ENCODE results near the gene SF3B2.
"Not testable (repeated sequence)": the region's sequence is repeated elsewhere in the genome, so short reads cannot be mapped to it uniquely, and the experiment has no call there.

Gene SF3B2

GRCh38 chr11:66078949-66079348 is 26.8 kb downstream of the SF3B2 start:
- not testable (repeated sequence) for H3K4me1 ChIP-seq (ENCODE audit: insufficient read depth, low read length); H3K9ac ChIP-seq (ENCODE audit: low read depth, low read length); H3K36me3 ChIP-seq (ENCODE audit: insufficient read depth, low read length); H3K9me3 ChIP-seq (ENCODE audit: insufficient read depth, low read depth, low read length); H3K4me3 ChIP-seq (ENCODE audit: low read length); H3K27ac ChIP-seq (ENCODE audit: low read depth, low read length); H3K27me3 ChIP-seq (ENCODE audit: insufficient read depth, low read length)
- WGBS = 97% methylated on average over 7 of the region's 7 CpGs

- Histone ChIP-seq H3K9me3 (ENCODE audit: insufficient read depth, low read depth, low read length) (no peaks in the 10 kb centered on the region), H3K27ac (ENCODE audit: low read depth, low read length) (no peak overlapping the region), H3K36me3 (ENCODE audit: insufficient read depth, low read length) (no peaks in the 10 kb centered on the region), H3K4me1 (ENCODE audit: insufficient read depth, low read length) (no peaks in the 10 kb centered on the region; the same call in 1 of the 2 replicates), H3K27me3 (ENCODE audit: insufficient read depth, low read length) (no peaks in the 10 kb centered on the region), H3K4me3 (ENCODE audit: low read length) (no peak overlapping the region), H3K9ac (ENCODE audit: low read depth, low read length) (no peak overlapping the region)
- WGBS = 91% methylated on average over 7 of the region's 9 CpGs
These were observed 28.1 kb downstream of the SF3B2 start for GRCh38 chr11:66080055-66080817.

DNA sequence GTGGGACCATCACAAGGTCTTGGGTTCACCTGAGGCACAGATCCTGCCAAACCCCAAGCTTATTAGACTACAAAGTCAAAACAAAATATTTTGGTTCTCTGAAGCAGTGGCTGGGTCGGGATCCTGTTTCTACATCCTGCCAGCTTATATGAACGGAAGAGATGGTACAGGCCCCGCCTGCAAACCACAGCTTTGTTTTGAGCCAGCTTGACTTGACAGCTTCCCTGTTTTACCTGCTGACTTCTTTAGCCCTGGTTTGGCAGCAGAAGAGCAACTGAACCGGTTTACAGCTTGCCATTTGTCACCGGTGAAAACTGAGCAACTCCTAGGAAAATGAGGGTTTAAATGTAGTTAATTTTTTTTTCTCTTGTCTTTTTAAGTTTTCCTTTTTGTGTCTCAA is 29.3 kb downstream of the SF3B2 start:
- Histone ChIP-seq H3K9me3 (ENCODE audit: insufficient read depth, low read depth, low read length) (no peaks in the 10 kb centered on the region), H3K9ac (ENCODE audit: low read depth, low read length) (no peak overlapping the region), H3K36me3 (ENCODE audit: insufficient read depth, low read length) (no peaks in the 10 kb centered on the region), H3K27ac (ENCODE audit: low read depth, low read length) (no peak overlapping the region), H3K27me3 (ENCODE audit: insufficient read depth, low read length) (no peaks in the 10 kb centered on the region), H3K4me3 (ENCODE audit: low read length) (no peak overlapping the region), H3K4me1 (ENCODE audit: insufficient read depth, low read length) (no peaks in the 10 kb centered on the region; the same call in 1 of the 2 replicates)
- 91% methylated on average over 5 of the region's 5 CpGs for WGBS

- H3K9ac ChIP-seq (ENCODE audit: low read depth, low read length) = no peak overlapping the region
- no peaks in the 10 kb centered on the region; the same call in 1 of the 2 replicates for H3K4me1 ChIP-seq (ENCODE audit: insufficient read depth, low read length)
- 96% methylated on average over 2 of the region's 4 CpGs for WGBS
- H3K27ac ChIP-seq (ENCODE audit: low read depth, low read length) = no peak overlapping the region
- no peaks in the 10 kb centered on the region for H3K9me3 ChIP-seq (ENCODE audit: insufficient read depth, low read depth, low read length)
- H3K36me3 ChIP-seq (ENCODE audit: insufficient read depth, low read length) = no peaks in the 10 kb centered on the region
- H3K4me3 ChIP-seq (ENCODE audit: low read length) = no peak overlapping the region
- no peaks in the 10 kb centered on the region for H3K27me3 ChIP-seq (ENCODE audit: insufficient read depth, low read length)
These were observed 31.0 kb downstream of the SF3B2 start for GRCh38 chr11:66082946-66083698.

DNA sequence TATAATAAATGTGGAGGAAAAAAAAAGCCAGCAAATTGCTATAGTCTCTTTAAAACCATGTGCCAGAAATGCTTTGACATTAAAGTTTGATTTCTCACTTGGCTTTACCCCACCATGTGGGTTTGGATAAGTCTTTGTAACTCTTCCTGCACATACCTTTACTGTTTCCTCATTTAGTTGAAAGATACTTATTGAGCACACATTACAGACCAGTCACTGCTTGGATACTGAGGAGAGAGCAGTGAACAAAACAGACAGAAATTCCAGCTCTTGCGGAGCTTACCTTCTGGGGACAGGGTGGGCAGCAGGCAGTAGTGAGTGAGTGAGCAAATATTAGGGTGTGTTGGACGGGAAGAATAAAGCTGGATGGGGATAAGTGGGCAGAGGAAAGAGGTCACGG is 31.6 kb downstream of the SF3B2 start:
- no peaks in the 10 kb centered on the region for H3K27me3 ChIP-seq (ENCODE audit: insufficient read depth, low read length)
- no peak overlapping the region for H3K27ac ChIP-seq (ENCODE audit: low read depth, low read length)
- WGBS = 95% methylated on average over 3 of the region's 3 CpGs
- no peak overlapping the region for H3K9ac ChIP-seq (ENCODE audit: low read depth, low read length)
- H3K4me3 ChIP-seq (ENCODE audit: low read length) = no peak overlapping the region
- no peaks in the 10 kb centered on the region for H3K9me3 ChIP-seq (ENCODE audit: insufficient read depth, low read depth, low read length)
- H3K4me1 ChIP-seq (ENCODE audit: insufficient read depth, low read length) = no peaks in the 10 kb centered on the region; the same call in 1 of the 2 replicates
- H3K36me3 ChIP-seq (ENCODE audit: insufficient read depth, low read length) = no peaks in the 10 kb centered on the region

GRCh38 chr11:66084821-66085475 is 32.8 kb downstream of the SF3B2 start:
- Histone ChIP-seq H3K4me3 (ENCODE audit: low read length) (no peak overlapping the region), H3K4me1 (ENCODE audit: insufficient read depth, low read length) (no peaks in the 10 kb centered on the region; the same call in 1 of the 2 replicates), H3K9me3 (ENCODE audit: insufficient read depth, low read depth, low read length) (no peaks in the 10 kb centered on the region), H3K9ac (ENCODE audit: low read depth, low read length) (no peak overlapping the region), H3K27ac (ENCODE audit: low read depth, low read length) (no peak overlapping the region), H3K27me3 (ENCODE audit: insufficient read depth, low read length) (no peaks in the 10 kb centered on the region), H3K36me3 (ENCODE audit: insufficient read depth, low read length) (no peaks in the 10 kb centered on the region)
- WGBS = no CpG with 5 or more reads among the region's 3 CpGs

DNA sequence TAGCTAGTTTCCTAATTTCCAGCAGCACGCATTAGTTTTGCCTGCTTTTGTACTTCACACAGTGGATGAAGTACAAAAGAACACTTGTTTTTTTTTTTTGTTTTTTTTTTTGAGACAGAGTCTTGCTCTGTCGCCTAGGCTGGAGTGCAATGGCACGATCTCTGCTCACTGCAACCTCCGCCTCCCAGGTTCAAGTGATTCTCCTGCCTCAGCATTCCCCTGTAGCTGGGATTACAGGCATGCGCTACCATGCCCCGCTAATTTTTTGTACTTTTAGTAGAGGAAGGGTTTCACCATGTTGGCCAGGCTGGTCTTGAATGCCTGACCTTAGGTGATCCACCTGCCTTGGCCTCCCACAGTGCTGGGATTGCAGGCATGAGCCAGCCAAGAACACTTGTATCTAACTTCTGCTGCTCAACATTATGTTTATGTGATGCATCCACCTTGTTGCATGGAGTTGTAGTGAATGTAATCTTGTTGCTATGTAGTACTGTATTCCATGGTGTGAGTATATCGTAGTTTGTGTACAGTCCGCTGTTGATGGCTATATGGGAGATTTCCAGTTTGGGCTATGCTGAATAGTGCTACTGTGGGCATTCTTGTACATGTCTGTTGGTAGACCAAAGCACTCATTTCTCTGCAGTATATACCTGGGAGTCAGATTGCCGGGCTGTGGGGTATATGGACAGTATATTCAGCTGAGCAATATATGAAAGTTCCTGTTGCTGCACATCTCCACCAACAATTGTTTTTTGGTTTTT is 35.2 kb downstream of the SF3B2 start:
- H3K27me3 ChIP-seq (ENCODE audit: insufficient read depth, low read length) = no peaks in the 10 kb centered on the region
- no peaks in the 10 kb centered on the region for H3K36me3 ChIP-seq (ENCODE audit: insufficient read depth, low read length)
- H3K4me1 ChIP-seq (ENCODE audit: insufficient read depth, low read length) = no peaks in the 10 kb centered on the region; the same call in 1 of the 2 replicates
- no peak overlapping the region for H3K27ac ChIP-seq (ENCODE audit: low read depth, low read length)
- H3K9me3 ChIP-seq (ENCODE audit: insufficient read depth, low read depth, low read length) = no peaks in the 10 kb centered on the region
- H3K4me3 ChIP-seq (ENCODE audit: low read length) = no peak overlapping the region
- WGBS = 96% methylated on average over 9 of the region's 9 CpGs
- H3K9ac ChIP-seq (ENCODE audit: low read depth, low read length) = no peak overlapping the region

- H3K36me3 ChIP-seq (ENCODE audit: insufficient read depth, low read length) = no peaks in the 10 kb centered on the region
- H3K9me3 ChIP-seq (ENCODE audit: insufficient read depth, low read depth, low read length) = no peaks in the 10 kb centered on the region
- 98% methylated on average over 3 of the region's 3 CpGs for WGBS
- H3K9ac ChIP-seq (ENCODE audit: low read depth, low read length) = no peak overlapping the region
- no peaks in the 10 kb centered on the region for H3K27me3 ChIP-seq (ENCODE audit: insufficient read depth, low read length)
- H3K4me1 ChIP-seq (ENCODE audit: insufficient read depth, low read length) = no peaks in the 10 kb centered on the region; the same call in 1 of the 2 replicates
- no peak overlapping the region for H3K4me3 ChIP-seq (ENCODE audit: low read length)
- H3K27ac ChIP-seq (ENCODE audit: low read depth, low read length) = no peak overlapping the region
These were observed 36.9 kb downstream of the SF3B2 start for GRCh38 chr11:66089067-66089466.

GRCh38 chr11:66090288-66090687 is 38.1 kb downstream of the SF3B2 start:
- Histone ChIP-seq H3K27me3 (ENCODE audit: insufficient read depth, low read length) (no peaks in the 10 kb centered on the region), H3K4me3 (ENCODE audit: low read length) (no peak overlapping the region), H3K9ac (ENCODE audit: low read depth, low read length) (no peak overlapping the region), H3K4me1 (ENCODE audit: insufficient read depth, low read length) (no peaks in the 10 kb centered on the region), H3K36me3 (ENCODE audit: insufficient read depth, low read length) (no peaks in the 10 kb centered on the region), H3K27ac (ENCODE audit: low read depth, low read length) (no peak overlapping the region), H3K9me3 (ENCODE audit: insufficient read depth, low read depth, low read length) (no peaks in the 10 kb centered on the region)
- WGBS = 96% methylated on average over 4 of the region's 4 CpGs

GRCh38 chr11:66092125-66092524 is 40.0 kb downstream of the SF3B2 start:
- H3K9ac ChIP-seq (ENCODE audit: low read depth, low read length); H3K9me3 ChIP-seq (ENCODE audit: insufficient read depth, low read depth, low read length); H3K36me3 ChIP-seq (ENCODE audit: insufficient read depth, low read length); H3K27ac ChIP-seq (ENCODE audit: low read depth, low read length); H3K27me3 ChIP-seq (ENCODE audit: insufficient read depth, low read length); H3K4me3 ChIP-seq (ENCODE audit: low read length); H3K4me1 ChIP-seq (ENCODE audit: insufficient read depth, low read length): not testable (repeated sequence)
- WGBS = no CpG with 5 or more reads among the region's 2 CpGs

GRCh38 chr11:66099746-66100145 is 47.6 kb downstream of the SF3B2 start:
- not testable (repeated sequence) for H3K27ac ChIP-seq (ENCODE audit: low read depth, low read length); H3K9me3 ChIP-seq (ENCODE audit: insufficient read depth, low read depth, low read length); H3K4me3 ChIP-seq (ENCODE audit: low read length); H3K36me3 ChIP-seq (ENCODE audit: insufficient read depth, low read length); H3K4me1 ChIP-seq (ENCODE audit: insufficient read depth, low read length); H3K9ac ChIP-seq (ENCODE audit: low read depth, low read length); H3K27me3 ChIP-seq (ENCODE audit: insufficient read depth, low read length)
- 94% methylated on average over 10 of the region's 10 CpGs for WGBS

Measured in HUES64 (cell line).